GM21515 (cell line): ENCODE results near the gene SUPT20H.

Experiments used
- ATAC-seq: cut with Tn5 transposase; IDR thresholded peaks from one replicate; pipeline ENCODE4 v1.9.1; 2021; ENCODE audit not compliant: unreplicated experiment

The SUPT20H gene

DNA sequence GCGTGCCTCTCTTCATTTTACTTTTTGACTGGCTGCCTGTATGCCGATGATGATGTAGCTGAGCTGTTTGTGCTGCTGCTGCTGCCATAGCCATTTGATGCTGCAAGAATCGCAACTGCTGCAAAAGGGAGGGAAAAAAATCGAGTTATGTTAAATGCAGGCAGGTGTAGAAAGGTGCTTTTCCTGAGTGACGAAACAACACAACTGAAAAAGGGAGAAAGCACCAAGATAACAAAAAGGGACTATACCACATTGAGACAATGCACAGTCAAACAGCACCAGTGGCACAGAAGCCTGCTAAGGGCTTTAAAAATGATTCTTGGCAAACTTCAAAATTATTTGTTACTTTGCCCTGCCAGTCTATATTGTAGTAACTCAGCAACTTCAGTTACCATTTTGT is 49.8 kb downstream of the SUPT20H start:
- no peak for ATAC-seq

- ATAC-seq: no peak
Measured at GRCh38 chr13:37001921-37002250, 57.6 kb downstream of the SUPT20H start.

- ATAC-seq: peak; percentile 72
Measured at GRCh38 chr13:36999054-36999714, 60.3 kb downstream of the SUPT20H start, which contains the start of gene ALG5. ALG5 (minus strand) TSS chr13:36999340; CDS start chr13:36999300, 40 bp downstream.

GRCh38 chr13:36998624-36999041 is 60.9 kb downstream of the SUPT20H start:
- no peak for ATAC-seq

DNA sequence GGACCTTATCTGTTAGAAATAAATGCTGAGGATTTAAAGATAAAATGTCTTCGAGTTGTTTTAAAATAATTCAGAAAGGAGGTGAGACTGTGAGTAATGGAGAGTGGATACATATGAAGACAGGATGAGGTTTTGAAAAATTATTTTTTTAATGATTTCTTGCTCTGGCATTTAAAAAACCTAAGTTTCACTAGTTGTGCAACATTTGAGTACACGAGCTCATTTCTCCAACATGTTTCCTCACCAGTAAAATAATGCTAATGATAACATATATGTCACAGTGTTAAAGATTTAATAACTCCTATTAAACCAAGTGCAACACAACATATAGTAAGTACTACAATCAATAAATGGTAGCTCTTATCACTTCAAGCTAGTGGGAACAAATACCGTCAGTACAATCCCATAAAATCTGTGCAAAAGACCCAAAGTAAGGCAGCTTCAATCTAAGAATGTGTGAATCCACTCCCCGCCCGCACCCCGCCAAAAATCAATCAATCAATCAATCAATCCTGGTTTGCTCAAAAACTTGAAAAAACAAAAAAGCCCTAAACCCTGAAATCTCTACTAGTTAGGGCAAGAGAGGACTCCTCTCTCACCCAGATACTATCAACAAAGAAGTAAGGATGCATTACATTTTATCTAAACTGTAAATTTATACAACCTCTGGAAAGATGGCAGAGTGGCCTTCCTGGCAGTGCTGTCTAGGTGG is 61.6 kb downstream of the SUPT20H start:
- no peak for ATAC-seq

DNA sequence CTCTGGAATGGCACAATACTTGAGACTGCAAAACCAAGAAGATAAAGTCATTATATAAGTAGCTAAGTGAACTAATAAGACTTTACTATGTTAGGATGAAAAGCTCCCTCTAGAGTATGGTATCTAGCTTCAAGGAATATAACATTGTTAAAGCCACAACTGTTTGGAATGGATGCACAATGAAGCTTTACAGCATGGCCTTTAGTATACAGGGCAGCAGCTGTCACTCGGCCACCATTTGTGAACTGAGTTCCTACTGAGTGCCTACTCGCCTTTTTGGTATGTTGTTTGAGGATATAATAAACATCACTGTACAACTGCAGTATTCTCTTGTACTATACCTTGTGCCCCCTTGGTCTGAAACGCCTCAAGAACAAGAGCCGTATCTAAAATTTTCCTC is 67.1 kb downstream of the SUPT20H start:
- ATAC-seq: no peak

- no peak for ATAC-seq
Measured at GRCh38 chr13:36986462-36987240, 72.8 kb downstream of the SUPT20H start.

- peak; percentile 62 for ATAC-seq
Measured at GRCh38 chr13:36981156-36981743, 78.2 kb downstream of the SUPT20H start.

GRCh38 chr13:36979361-36980050 is 80.0 kb downstream of the SUPT20H start:
- no peak for ATAC-seq

- ATAC-seq: no peak
Measured at GRCh38 chr13:36975172-36975571, 84.3 kb downstream of the SUPT20H start.

- peak; percentile 86 for ATAC-seq
Measured at GRCh38 chr13:36973621-36974295, 85.7 kb downstream of the SUPT20H start.

- ATAC-seq: no peak
Measured at GRCh38 chr13:36973009-36973408, 86.5 kb downstream of the SUPT20H start.

DNA sequence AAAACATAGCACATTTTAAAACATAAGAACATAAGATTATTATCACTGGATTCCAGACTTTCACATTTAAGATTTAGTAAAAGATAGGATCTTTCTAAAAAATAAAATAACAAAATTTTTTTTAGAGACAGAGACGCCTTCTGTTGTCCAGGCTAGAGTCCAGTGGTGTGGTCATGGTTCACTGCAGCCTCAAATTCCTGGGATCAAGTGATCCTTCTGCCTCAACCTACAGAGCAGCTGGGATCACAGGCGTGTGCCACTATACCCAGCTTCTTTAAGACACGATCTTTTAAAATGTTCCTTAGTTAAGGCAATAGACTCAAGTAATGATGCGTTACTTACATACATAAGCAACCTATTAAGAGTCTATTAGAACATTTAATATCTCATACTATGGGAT is 93.1 kb downstream of the SUPT20H start:
- ATAC-seq: no peak

- ATAC-seq: no peak
Measured at GRCh38 chr13:36965767-36966166, 93.7 kb downstream of the SUPT20H start.

GRCh38 chr13:36959456-36960116 is 99.9 kb downstream of the SUPT20H start:
- ATAC-seq: no peak
